OCI-LY7 (cell line): ENCODE measurements around the gene TM2D3. TPM values are rescaled to one million over a fixed set of nuclear protein-coding genes. Genes with fewer than 3 reads are reported as not detected.

Experiments
- BruUV-seq: library from RNA; stranded (reverse); fragments of 400-500 nt; replicated peaks from 2 replicates; lab custom pipeline; 2021; lab: Mats Ljungman, UMichigan
- CTCF ChIA-PET: fragments of 300-600 bp; sonication (Branson Sonifier 250); formaldehyde crosslinking; loops from one replicate; lab custom pipeline; 2022; ENCODE audit warnings: antibody characterized with exemption; ENCODE audit not compliant: unreplicated experiment; lab: Charles Lee
- POLR2A ChIA-PET: fragments of 300-600 bp; sonication (Branson Sonifier 250); formaldehyde crosslinking; loops from one replicate; lab custom pipeline; 2022; ENCODE audit warnings: antibody characterized with exemption; lab: Charles Lee
- DNase-seq: peaks from one replicate; pipeline ENCODE4 v3.0.0-alpha.2; 2015; ENCODE audit warnings: low spot score
- H2AFZ ChIP-seq: fragments of 200-600 bp; sonication (generic), shearing (Covaris generic); 2 replicates; pipeline ENCODE4 v1.6.1; 2014; ENCODE audit warnings: mild to moderate bottlenecking, antibody characterized with exemption, low read length, moderate library complexity
- H3K27ac ChIP-seq: fragments of 200-600 bp; sonication (generic); 2 replicates; pipeline ENCODE4 v1.5.1; 2014; ENCODE audit warnings: mixed run types, low read depth, mild to moderate bottlenecking, moderate library complexity, low read length, inconsistent platforms; ENCODE audit not compliant: poor library complexity, severe bottlenecking
- H3K36me3 ChIP-seq: fragments of 200-600 bp; sonication (generic); 2 replicates; pipeline ENCODE4 v1.6.1; 2014; ENCODE audit warnings: mild to moderate bottlenecking, antibody characterized with exemption, low read length, moderate library complexity, mixed read lengths; ENCODE audit not compliant: insufficient read depth
- H3K4me1 ChIP-seq: fragments of 200-600 bp; sonication (generic); 2 replicates; pipeline ENCODE4 v1.5.1; 2014; ENCODE audit warnings: mild to moderate bottlenecking, low read length; ENCODE audit not compliant: insufficient read depth, poor library complexity, severe bottlenecking
- H3K4me2 ChIP-seq: fragments of 200-600 bp; sonication (generic); 2 replicates; pipeline ENCODE4 v1.6.1; 2014; ENCODE audit warnings: mild to moderate bottlenecking, low read length
- H3K4me3 ChIP-seq: fragments of 200-600 bp; sonication (generic); 2 replicates; pipeline ENCODE4 v1.5.1; 2014; ENCODE audit warnings: mild to moderate bottlenecking, low read depth, low read length; ENCODE audit not compliant: poor library complexity, severe bottlenecking
- H3K79me2 ChIP-seq: fragments of 200-600 bp; sonication (generic); 2 replicates; pipeline ENCODE4 v1.6.1; 2016; ENCODE audit warnings: low read depth, mild to moderate bottlenecking, low read length, moderate library complexity, mixed read lengths; ENCODE audit not compliant: insufficient read depth
- H3K9me2 ChIP-seq: fragments of 200-600 bp; sonication (generic); 2 replicates; pipeline ENCODE4 v1.6.1; 2016; ENCODE audit warnings: mild to moderate bottlenecking, low read length, mixed read lengths; ENCODE audit not compliant: insufficient read depth
- H3K9me3 ChIP-seq: fragments of 200-600 bp; sonication (generic); 2 replicates; pipeline ENCODE4 v1.6.1; 2014; ENCODE audit warnings: mild to moderate bottlenecking, mixed run types, low read length, mixed read lengths
- H4K20me1 ChIP-seq: fragments of 200-600 bp; sonication (generic); 2 replicates; pipeline ENCODE4 v1.6.1; 2014; ENCODE audit warnings: mild to moderate bottlenecking, antibody characterized with exemption, low read length, moderate library complexity, mixed read lengths; ENCODE audit not compliant: insufficient read depth
- EZH2phosphoT487 ChIP-seq: fragments of 200-600 bp; sonication (generic); IDR thresholded peaks from 2 replicates; pipeline ENCODE4 v1.6.1; 2018; ENCODE audit warnings: low read depth, borderline replicate concordance, mild to moderate bottlenecking, mixed run types, antibody characterized with exemption, low read length, moderate library complexity, mixed read lengths
- intact Hi-C: fragments of 100-400 bp; cut with micrococcal nuclease; formaldehyde crosslinking; loops from one replicate; pipeline ENCODE4 v1.10.0; 2022; ENCODE audit not compliant: unreplicated experiment
- total RNA-seq, 2 experiments: library from RNA; depleted of rRNA in 1 of 2; stranded (reverse); fragments of >200 nt in 1 of 2; shearing (Covaris generic) in 1 of 2; gene quantifications; 2 replicates each; pipeline ENCODE4 v1.2.3, GENCODE V29; 2014 to 2022
- TF ChIP-seq, protein P1 (sequence below): fragments of 200-600 bp; sonication (generic); conservative IDR thresholded peaks from 2 replicates; pipeline ENCODE4 v1.5.1; 2014; ENCODE audit warnings: mild to moderate bottlenecking, antibody characterized with exemption, low read length, moderate library complexity, mixed read lengths

Gene TM2D3
- total RNA-seq, 2 experiments from 2014 or later: 33.6 to 39.0 TPM

DNA sequence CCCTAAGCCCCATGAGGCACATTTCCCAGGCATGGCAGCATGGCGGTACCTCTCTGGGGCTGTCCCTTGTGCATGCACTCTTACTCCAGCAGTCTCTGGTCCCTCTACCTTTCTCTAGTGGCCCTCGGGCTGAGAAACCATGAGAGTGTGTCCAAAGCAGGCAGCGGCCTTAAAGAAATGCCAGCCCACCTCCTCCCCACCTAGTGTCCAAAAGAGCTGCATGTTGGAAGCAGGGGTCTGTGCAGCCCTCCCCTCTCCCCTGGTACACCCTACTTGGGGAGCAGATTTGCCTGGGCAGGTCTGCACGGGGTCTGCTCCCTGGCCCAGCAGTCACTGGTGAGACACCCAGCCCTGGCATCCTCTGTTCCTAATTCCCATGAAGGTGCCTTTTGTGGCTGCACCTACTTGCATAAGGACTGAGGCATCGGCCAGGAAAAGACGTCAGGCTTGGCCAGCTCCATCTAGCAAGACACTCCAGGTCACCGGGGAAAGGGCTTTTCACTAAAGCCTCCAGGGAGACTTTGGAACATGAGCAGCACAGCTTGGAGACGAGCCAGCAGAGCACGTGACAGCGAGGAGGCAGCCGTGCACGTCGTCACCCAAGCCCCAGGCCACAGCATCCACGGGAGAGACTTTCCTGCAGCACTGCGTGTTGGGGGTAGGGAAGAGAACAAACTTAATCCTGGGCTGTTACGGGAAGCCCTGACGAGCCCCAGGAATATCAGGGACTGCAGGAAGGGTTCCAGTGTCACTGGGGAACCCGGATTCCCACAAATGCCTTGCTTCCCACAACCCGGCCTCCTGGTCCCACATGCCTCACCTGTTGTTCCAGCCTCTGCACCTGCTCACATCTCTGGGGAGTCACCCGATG, 38.8 kb downstream of the TM2D3 start:
- Histone ChIP-seq H3K9me2 (no peaks in the 10 kb centered on the region), H3K27ac (no peak overlapping the region), H3K4me2 (no peak overlapping the region), H3K4me1 (no peaks in the 10 kb centered on the region), H3K36me3 (no peaks in the 10 kb centered on the region), H3K9me3 (no peaks in the 10 kb centered on the region), H3K4me3 (no peak overlapping the region), H4K20me1 (no peaks in the 10 kb centered on the region), H3K79me2 (no peaks in the 10 kb centered on the region), H2AFZ (no peak overlapping the region)
- no peak for TF ChIP-seq EZH2phosphoT487
- TF ChIP-seq, protein P1, sequence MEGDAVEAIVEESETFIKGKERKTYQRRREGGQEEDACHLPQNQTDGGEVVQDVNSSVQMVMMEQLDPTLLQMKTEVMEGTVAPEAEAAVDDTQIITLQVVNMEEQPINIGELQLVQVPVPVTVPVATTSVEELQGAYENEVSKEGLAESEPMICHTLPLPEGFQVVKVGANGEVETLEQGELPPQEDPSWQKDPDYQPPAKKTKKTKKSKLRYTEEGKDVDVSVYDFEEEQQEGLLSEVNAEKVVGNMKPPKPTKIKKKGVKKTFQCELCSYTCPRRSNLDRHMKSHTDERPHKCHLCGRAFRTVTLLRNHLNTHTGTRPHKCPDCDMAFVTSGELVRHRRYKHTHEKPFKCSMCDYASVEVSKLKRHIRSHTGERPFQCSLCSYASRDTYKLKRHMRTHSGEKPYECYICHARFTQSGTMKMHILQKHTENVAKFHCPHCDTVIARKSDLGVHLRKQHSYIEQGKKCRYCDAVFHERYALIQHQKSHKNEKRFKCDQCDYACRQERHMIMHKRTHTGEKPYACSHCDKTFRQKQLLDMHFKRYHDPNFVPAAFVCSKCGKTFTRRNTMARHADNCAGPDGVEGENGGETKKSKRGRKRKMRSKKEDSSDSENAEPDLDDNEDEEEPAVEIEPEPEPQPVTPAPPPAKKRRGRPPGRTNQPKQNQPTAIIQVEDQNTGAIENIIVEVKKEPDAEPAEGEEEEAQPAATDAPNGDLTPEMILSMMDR: no peak
- no TSS peak for BruUV-seq
- ChIA-PET POLR2A (no interaction called here), CTCF (no interaction called here)
- intact Hi-C loops: no loop called here
- DNase-seq: no peak

DNA sequence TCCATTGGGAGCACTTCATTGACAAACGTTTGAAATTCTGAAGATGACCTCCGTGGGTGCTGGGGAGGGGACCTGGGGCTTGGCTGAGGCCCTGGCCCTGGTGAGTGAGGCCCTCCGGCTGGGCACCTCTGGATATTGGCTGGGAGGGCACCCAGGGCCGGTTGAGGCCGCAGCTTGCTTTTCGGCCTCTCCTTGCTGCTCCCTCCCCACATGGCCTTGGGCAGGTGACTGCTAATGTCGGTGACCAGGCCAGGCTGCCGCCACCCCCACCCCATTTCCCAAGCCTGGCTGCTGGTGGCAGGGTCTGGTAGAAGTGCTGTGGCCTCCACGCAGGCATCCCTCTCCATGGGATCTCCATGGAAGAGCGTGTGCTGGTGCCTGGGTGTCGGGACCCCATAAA, 39.5 kb downstream of the TM2D3 start:
- no peak for DNase-seq
- Histone ChIP-seq H3K79me2 (no peaks in the 10 kb centered on the region), H3K9me2 (no peaks in the 10 kb centered on the region), H3K4me2 (no peak overlapping the region), H3K36me3 (no peaks in the 10 kb centered on the region), H4K20me1 (no peaks in the 10 kb centered on the region), H2AFZ (no peak overlapping the region), H3K27ac (no peak overlapping the region), H3K4me1 (no peaks in the 10 kb centered on the region), H3K4me3 (no peak overlapping the region), H3K9me3 (no peaks in the 10 kb centered on the region)
- BruUV-seq: no TSS peak
- intact Hi-C loops: no loop called here
- CTCF ChIA-PET: no interaction called here
- POLR2A ChIA-PET: no interaction called here
- TF ChIP-seq, protein P1: no peak
- TF ChIP-seq EZH2phosphoT487: no peak

DNA sequence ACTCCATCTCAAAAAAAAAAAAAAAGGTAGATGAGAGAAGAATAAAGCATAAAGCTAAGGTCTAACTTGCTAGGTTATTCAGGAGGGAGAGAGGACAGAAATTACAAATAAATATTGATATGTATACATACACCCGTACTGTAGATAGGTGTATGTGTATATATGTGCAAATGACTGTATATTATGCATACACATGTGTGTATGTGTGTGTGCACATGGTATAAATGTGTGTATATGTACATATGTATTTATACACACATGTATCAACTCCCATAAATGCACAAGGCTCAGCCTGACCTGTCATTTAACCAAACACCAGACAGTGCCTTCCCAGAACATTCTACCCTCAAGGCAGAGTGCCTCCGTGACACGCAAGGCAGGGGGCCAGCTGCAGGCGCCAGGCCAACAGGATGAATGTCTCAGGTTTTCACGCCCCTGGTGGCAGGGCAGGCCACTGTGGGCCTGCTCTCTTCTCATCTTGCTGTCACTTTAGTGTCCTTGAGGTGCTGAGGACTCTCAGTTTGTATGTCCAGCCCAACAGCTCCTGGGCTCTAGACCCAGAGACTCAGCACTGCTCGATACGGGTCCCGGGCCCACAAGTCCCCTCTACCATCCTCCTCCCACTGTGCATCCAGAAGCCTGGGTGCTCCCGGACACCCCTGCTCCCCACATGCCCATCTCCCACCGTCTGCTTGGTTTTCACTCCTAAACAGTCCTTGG, 40.4 kb downstream of the TM2D3 start:
- Histone ChIP-seq H3K9me2 (no peaks in the 10 kb centered on the region), H3K4me2 (no peak overlapping the region), H3K4me3 (no peak overlapping the region), H3K9me3 (no peaks in the 10 kb centered on the region), H3K4me1 (no peaks in the 10 kb centered on the region), H3K36me3 (no peaks in the 10 kb centered on the region), H3K27ac (no peak overlapping the region), H4K20me1 (no peaks in the 10 kb centered on the region), H3K79me2 (no peaks in the 10 kb centered on the region), H2AFZ (no peak overlapping the region)
- intact Hi-C loops: no loop called here
- ChIA-PET POLR2A (no interaction called here), CTCF (no interaction called here)
- DNase-seq: no peak
- no peak for TF ChIP-seq EZH2phosphoT487
- TF ChIP-seq, protein P1: no peak
- no TSS peak for BruUV-seq
